ENCODE measurements around the gene UGT1A4. TPM values are rescaled to one million over a fixed set of nuclear protein-coding genes. Genes with fewer than 3 reads are reported as not detected.

The UGT1A4 gene
- total RNA-seq, 1 donor from 2014 or later = 0.98 TPM

- TF ChIP-seq, protein P1, sequence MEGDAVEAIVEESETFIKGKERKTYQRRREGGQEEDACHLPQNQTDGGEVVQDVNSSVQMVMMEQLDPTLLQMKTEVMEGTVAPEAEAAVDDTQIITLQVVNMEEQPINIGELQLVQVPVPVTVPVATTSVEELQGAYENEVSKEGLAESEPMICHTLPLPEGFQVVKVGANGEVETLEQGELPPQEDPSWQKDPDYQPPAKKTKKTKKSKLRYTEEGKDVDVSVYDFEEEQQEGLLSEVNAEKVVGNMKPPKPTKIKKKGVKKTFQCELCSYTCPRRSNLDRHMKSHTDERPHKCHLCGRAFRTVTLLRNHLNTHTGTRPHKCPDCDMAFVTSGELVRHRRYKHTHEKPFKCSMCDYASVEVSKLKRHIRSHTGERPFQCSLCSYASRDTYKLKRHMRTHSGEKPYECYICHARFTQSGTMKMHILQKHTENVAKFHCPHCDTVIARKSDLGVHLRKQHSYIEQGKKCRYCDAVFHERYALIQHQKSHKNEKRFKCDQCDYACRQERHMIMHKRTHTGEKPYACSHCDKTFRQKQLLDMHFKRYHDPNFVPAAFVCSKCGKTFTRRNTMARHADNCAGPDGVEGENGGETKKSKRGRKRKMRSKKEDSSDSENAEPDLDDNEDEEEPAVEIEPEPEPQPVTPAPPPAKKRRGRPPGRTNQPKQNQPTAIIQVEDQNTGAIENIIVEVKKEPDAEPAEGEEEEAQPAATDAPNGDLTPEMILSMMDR (IDR thresholded peaks at IDR 0.05) = no peak
- TF ChIP-seq POLR2AphosphoS5 (IDR thresholded peaks at IDR 0.05; ENCODE audit: insufficient read depth in 1 of 2, low read depth in 1 of 2) = no peak
- TF ChIP-seq POLR2A (IDR thresholded peaks at IDR 0.05) = no peak
- intact Hi-C loops (cut with DNase I) = no loop called here
- no peak for DNase-seq (ENCODE audit: extremely low spot score in 2 of 2)
- Histone ChIP-seq H3K4me1 (no peaks in the 10 kb centered on the region), H3K27me3 (no peaks in the 10 kb centered on the region), H3K27ac (no peak overlapping the region), H3K36me3 (no peaks in the 10 kb centered on the region), H3K4me3 (no peak overlapping the region), H3K9me3 (no peaks in the 10 kb centered on the region)
Observed at GRCh38 chr2:233766416-233766815, 47.9 kb downstream of the UGT1A4 start.

GRCh38 chr2:233768076-233768475 lies 49.5 kb downstream of the UGT1A4 start:
- no peaks in the 10 kb centered on the region for H3K9me3 ChIP-seq
- TF ChIP-seq POLR2A (IDR thresholded peaks at IDR 0.05) (no peak), POLR2AphosphoS5 (IDR thresholded peaks at IDR 0.05; ENCODE audit: insufficient read depth in 1 of 2, low read depth in 1 of 2) (no peak)
- TF ChIP-seq, protein P1 (IDR thresholded peaks at IDR 0.05) = no peak
- H3K27ac ChIP-seq = no peak overlapping the region
- no peaks in the 10 kb centered on the region for H3K27me3 ChIP-seq
- intact Hi-C loops (cut with DNase I) = no loop called here
- H3K36me3 ChIP-seq = no peaks in the 10 kb centered on the region
- DNase-seq (ENCODE audit: extremely low spot score in 2 of 2) = no peak
- no peaks in the 10 kb centered on the region for H3K4me1 ChIP-seq
- no peak overlapping the region for H3K4me3 ChIP-seq

DNA sequence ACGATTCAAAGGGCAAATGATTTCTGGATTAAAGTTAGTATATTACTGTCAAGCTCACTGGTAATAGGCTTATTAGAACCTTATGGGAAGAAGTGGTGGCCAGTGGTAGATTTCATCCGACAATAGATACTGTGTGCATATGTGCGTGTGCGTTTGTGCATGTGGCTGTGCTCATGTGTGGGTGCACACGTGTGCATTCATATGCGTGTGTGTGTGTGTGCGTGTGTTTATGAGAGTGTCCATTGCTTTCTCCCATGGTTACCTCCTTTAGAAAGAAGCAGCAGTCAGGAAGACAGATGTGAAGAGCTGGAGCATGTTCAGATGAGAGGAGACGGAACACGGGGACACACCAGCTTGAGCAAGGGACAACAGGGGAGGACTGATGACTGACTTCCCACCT lies 50.7 kb downstream of the UGT1A4 start:
- intact Hi-C loops (cut with DNase I) = no loop called here
- Histone ChIP-seq H3K9me3 (no peaks in the 10 kb centered on the region), H3K27me3 (no peaks in the 10 kb centered on the region), H3K27ac (no peak overlapping the region), H3K4me1 (no peaks in the 10 kb centered on the region), H3K36me3 (no peaks in the 10 kb centered on the region), H3K4me3 (no peak overlapping the region)
- TF ChIP-seq, protein P1 (IDR thresholded peaks at IDR 0.05) = no peak
- TF ChIP-seq POLR2A (IDR thresholded peaks at IDR 0.05) = no peak
- no peak for TF ChIP-seq POLR2AphosphoS5 (IDR thresholded peaks at IDR 0.05; ENCODE audit: insufficient read depth in 1 of 2, low read depth in 1 of 2)
- no peak for DNase-seq (ENCODE audit: extremely low spot score in 2 of 2)

GRCh38 chr2:233772153-233772552 lies 53.6 kb downstream of the UGT1A4 start:
- intact Hi-C loops (cut with DNase I) = no loop called here
- Histone ChIP-seq H3K9me3 (no peaks in the 10 kb centered on the region), H3K27ac (no peak overlapping the region), H3K27me3 (no peaks in the 10 kb centered on the region), H3K4me1 (no peaks in the 10 kb centered on the region), H3K36me3 (no peaks in the 10 kb centered on the region), H3K4me3 (no peak overlapping the region)
- no peak for DNase-seq (ENCODE audit: extremely low spot score in 2 of 2)
- TF ChIP-seq POLR2AphosphoS5 (IDR thresholded peaks at IDR 0.05; ENCODE audit: insufficient read depth in 1 of 2, low read depth in 1 of 2) (no peak), POLR2A (IDR thresholded peaks at IDR 0.05) (no peak)
- TF ChIP-seq, protein P1 (IDR thresholded peaks at IDR 0.05) = no peak

- H3K27me3 ChIP-seq = no peaks in the 10 kb centered on the region
- H3K4me1 ChIP-seq = no peaks in the 10 kb centered on the region
- H3K9me3 ChIP-seq = no peaks in the 10 kb centered on the region
- H3K27ac ChIP-seq = no peak overlapping the region
- TF ChIP-seq POLR2A (IDR thresholded peaks at IDR 0.05) (no peak), POLR2AphosphoS5 (IDR thresholded peaks at IDR 0.05; ENCODE audit: insufficient read depth in 1 of 2, low read depth in 1 of 2) (no peak)
- TF ChIP-seq, protein P1 (IDR thresholded peaks at IDR 0.05) = no peak
- no peak overlapping the region for H3K4me3 ChIP-seq
- intact Hi-C loops (cut with DNase I) = no loop called here
- DNase-seq (ENCODE audit: extremely low spot score in 2 of 2) = no peak
- H3K36me3 ChIP-seq = no peaks in the 10 kb centered on the region
Observed at GRCh38 chr2:233772583-233772982, 54.0 kb downstream of the UGT1A4 start.

All from vagina (tissue), 2 donors.